ENCODE results near the gene PRKAG3.
"Not testable (repeated sequence)": the region's sequence is repeated elsewhere in the genome, so short reads cannot be mapped to it uniquely, and the experiment has no call there.

Gene PRKAG3

GRCh38 chr2:218861645-218862318 is 30.2 kb upstream of the PRKAG3 start:
- DNase-seq, result no peak

DNA sequence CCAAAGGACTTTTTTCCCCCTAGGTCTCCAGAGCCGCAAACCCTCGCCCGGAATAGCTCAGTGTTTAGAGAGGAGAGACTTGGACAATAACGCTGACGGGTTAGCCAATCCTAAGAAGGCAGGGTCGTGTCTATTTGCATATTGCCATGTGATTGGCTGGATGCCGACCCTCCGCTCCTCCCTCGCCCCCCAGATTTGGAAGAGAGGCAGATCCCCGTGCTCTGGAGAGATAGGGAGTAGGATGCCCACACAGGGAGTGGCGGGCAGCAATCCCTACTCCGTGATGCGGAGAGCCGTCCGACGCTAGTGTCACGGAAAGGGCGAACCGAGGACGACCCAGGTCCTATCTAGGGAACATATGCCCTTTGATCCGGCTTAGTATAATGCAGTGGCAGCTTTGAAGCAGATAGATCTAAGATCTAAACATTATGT is 29.4 kb upstream of the PRKAG3 start:
- no peak for DNase-seq

DNA sequence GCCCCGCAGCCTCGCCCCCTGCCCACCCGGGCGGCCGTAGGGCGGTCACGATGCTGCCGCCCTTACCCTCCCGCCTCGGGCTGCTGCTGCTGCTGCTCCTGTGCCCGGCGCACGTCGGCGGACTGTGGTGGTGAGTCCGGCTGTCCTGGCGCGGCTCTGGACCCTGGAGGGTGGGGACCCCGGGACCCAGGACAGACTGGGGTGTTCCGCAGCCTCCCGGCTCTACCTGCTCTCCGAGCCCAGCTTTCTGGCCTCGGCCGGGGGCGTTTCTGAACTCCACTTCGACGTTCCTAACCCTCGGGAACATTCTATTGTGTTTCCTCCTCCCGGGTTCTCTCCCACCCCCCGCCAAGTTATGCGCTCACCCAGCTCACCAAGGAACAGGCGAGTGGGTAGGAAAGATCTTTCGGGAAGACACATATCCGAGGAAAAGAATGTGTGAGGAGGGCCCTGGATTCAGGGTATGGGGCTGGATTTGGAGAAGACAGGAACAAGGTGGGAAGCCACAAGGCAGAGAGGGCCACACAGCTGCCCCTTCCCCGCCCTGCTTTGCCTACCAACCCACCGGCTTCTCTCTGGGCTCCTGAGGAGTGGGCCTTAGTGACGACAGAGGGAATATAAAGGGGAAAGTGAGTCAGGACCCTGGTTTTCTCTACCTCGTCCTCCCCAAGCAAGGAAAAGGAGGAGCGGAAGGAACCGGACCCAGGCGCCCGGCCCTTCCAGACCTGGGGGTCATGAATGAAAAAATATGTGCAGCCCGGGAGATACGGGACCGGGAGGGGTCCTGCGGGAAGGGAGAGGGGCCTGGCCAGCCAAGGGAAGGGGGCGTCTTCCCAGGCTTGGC is 28.6 kb upstream of the PRKAG3 start:
- no peak for DNase-seq

DNA sequence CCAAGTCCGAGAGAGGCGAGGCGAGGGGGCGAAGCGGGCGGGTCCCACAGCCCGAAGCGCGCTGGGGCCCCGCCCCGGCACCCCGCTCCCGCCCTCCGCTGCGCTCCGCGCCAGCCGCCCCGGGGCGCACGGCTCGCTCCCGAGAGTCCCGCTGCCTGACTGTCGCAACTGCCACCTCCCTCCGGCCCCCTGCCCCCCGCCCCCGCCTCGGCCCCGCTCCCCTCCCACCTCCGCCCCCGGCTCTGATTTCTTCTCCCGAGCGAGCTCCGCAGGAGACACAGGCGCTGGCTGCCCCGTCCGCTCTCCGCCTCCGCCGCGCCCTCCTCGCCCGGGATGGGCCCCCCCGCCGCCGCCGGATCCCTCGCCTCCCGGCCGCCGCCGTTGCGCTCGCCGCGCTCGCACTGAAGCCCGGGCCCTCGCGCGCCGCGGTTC is 28.0 kb upstream of the PRKAG3 start, which contains the start of gene WNT6:
WNT6 (plus strand) TSS at position 250 of the 432 bp plus-strand sequence. CDS start 233 bp downstream, outside the sequence.
- no peak for DNase-seq

GRCh38 chr2:218858671-218859555 is 27.3 kb upstream of the PRKAG3 start:
- DNase-seq, result no peak

DNA sequence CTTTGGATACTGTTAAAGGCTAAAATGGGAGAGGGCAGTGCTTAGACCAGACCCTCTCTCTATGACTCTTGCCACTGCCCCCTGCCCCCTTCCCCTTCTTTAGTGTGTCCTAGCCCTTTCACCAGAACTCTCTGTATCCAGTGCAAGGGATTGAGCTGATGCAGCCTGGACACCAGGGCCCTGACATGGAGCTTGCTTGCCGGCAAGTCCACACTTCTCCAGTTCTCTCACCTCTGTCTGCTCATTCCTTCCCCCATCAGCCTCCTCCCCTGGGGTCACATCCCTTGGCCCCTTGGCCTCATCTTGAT is 26.5 kb upstream of the PRKAG3 start:
- no peak for DNase-seq

- DNase-seq, result no peak
These were observed 26.0 kb upstream of the PRKAG3 start for GRCh38 chr2:218857371-218858137.

DNA sequence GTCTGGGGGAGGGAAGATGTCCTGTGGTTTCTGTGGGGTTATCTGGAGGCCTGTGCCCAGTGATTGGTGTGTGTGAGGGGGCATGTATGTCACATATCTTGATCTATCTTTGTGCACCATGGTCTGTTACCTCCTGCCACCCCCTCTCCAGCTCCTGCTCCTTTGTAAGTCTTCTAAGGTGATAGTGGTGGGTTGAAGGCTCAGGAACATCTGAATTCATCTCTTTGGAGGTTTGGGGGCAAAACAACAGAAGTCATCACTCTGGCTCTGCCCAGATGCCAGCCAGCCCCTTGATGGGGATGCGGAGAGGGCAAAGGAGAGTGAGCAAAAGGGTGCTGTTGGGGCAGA is 25.3 kb upstream of the PRKAG3 start:
- DNase-seq, result no peak

GRCh38 chr2:218856167-218856895 is 24.7 kb upstream of the PRKAG3 start:
- DNase-seq, result no peak

DNA sequence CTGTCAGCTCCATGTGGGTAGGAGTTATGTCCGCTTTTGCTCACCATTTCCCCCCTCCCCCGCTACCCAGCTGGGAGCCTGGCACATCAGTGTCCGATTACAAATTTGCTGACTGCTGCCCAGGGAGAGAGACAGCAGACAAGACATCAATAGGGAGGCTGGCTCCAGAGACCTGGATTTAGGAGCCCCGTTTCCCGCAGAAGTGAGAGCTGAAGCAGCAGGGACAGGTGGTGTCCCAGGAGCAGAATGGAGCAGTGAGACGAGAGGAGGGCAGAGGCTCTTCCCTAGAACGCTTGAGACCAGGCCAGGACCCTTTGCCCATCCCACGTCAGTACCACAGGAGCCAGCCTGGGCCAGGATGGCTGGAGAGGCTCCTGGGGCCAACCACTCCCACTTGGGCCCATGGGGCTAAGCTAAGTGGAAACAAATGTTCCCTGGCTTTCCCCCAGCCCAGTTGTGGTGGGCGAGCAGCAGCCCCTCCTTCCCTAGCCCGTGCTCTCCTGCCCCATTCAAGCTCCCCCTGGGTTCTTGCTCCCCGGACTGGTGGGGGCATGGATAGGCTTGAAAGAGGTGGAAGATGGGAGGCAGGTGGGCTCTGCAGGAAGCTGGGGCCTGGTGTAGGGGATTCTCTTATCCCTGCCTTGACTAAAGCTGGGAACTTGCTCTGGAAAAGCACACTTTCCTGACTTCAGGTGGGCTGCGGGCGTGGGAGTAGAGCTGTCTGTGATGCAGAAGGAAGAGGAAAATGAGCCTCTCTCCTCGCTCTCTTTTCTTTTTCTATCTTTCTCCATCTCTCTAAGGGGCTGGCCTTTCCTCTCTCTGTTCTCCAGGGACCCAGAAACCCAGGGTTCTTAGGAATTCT is 23.9 kb upstream of the PRKAG3 start:
- DNase-seq, result no peak

GRCh38 chr2:218854860-218855259 is 23.3 kb upstream of the PRKAG3 start:
- DNase-seq, result no peak

DNA sequence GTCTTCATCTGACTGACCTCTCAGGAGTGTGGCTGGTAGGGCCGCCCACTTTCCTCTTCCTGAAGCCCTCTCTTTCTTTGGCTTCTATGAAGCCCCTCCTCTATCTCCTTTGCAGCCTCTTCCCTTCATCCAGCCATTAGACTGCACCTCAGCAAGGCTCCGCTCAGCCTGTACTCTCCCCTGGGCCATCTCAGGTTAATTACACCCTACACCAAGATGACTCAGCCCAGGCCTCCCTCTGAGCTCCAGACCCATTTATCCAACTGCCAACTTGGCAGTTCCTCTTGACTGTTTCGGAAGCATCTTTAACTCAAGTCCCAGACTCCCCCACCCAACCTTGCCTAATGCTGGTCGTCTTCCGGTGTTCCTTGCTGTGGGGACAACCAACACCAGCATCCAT is 22.2 kb upstream of the PRKAG3 start:
- DNase-seq, result no peak

DNA sequence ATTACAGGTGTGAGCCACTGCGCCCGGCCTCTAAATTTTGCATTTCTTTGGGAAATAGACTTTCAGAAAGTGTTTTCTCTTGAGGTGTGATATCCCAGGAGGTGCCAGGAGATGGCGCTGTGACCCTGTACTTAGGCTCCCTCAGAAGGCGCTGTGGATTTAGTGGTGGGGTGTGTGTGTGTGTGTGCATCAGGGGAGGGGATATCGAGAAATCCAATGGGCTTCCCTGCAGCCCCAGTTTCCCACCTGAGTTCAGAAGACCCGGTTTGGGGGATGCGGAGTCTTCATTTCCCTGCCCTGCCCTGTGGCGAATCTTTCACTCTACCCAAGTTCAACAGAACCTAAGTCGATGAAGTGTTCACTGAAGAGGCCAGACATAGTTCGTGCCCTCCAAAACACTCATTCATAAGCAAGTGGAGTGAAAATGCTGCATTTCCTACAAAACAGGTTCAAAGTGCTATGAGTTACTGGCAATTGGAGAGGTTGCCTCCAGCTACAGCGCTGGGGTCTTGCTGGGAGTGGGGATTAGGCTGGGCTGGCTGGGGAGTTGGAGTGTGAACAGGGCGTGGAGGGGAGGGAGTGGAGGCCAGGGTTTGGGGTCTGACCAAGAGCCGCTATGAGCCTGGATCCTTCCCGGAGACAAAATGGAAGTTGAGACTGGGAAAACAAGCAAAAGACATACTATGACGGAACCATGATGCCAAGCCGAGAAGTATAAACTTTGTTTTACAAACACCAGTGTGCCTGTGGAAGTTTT is 21.5 kb upstream of the PRKAG3 start:
- DNase-seq, result peak; percentile 57

DNA sequence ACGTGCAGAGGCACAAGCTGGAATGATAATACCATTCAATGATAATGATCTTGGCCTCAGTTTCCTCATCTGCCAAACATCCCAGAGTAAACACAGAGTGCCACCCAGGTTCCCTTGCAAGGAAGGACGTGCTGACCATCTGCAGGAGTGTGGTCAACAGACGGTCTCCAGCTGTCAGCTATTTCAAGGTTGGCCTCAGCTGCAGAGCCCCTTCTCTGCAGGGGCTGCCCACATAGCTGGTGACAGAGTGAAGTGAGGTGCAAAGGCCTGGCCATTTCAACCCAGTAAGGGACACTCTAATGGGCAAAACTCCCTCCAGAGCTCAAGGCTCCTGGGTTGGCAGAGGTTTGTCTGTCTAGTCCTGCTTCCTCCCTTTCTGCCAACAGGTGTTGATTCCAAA is 19.7 kb upstream of the PRKAG3 start:
- no peak for DNase-seq

DNA sequence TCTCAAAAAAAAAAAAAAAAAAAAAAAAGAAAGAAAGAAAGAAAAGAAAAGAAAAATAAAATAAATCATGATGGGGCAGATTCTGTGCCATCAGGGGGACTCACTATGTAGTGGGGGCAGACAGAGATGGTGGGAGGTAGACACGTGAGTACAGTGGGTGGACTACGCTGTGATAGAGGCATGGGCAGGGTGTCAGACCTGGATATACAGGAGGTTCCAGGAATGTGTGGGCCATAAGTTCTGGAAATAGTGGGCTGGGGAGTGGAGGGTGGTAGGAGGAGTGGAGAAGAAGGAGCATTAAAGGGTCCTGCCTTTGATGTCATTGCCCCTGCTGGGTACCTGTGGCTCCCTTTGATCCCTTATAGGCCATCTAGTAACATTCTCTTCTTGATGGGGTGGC is 19.2 kb upstream of the PRKAG3 start:
- DNase-seq, result no peak

DNA sequence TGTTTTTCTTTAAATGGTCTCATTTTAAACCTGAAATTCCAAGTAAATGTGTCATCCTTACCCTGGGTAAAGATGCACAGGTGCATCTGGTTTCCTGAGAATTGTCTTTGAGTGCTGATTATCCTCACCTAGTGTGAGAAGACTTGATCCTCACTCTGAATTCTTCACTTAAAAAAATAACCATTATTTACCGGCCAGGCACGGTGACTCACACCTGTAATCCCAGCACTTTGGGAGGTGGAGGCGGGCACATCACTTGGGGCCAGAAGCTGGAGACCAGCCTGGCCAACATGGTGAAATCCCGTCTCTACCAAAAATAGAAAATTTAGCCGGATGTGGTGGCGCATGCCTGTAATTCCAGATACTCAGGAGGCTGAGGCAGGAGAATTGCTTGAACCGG is 18.1 kb upstream of the PRKAG3 start:
- DNase-seq, result no peak

GRCh38 chr2:218846963-218847362 is 15.4 kb upstream of the PRKAG3 start:
- DNase-seq, result not testable (repeated sequence)

DNA sequence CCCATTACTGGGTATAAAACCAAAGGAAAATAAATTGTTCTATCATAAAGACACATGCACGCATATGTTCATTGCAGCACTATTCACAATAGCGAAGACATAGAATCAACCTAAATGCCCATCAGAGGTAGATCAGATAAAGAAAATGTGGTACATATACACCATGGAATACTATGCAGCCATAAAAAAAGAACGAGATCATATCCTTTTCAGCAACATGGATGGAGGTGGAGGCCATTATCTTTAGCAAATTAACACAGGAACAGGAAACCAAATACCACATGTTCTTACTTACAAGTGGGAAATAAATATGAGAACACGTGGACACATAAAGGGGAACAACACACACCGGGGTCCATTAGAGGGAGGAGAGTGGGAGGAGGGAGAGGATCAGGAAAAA is 12.7 kb upstream of the PRKAG3 start:
- DNase-seq, result not testable (repeated sequence)

- DNase-seq, result no peak
These were observed 8.3 kb upstream of the PRKAG3 start for GRCh38 chr2:218839888-218840287.

DNA sequence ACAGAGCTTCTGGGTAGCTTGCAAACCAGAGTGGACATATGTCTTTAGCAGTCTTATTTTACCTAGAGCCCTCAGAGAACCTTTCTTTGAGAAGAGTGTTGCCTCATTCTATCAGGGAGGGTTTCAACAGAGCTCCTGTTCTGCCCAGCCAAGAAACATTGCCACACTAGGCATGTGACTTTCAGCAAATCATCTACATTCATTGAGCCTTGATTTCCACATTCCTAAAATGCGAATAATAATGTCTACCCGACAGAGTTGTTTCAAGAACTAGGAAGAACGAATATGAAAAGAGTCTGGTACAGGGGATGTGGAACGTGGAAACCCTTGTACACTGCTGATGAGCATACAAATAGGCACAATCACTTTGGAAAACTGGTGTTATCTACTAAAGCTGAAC is 7.8 kb upstream of the PRKAG3 start:
- DNase-seq, result no peak

All from activated gamma-delta T cell treated with Interleukin-2 at 50 U/mL for 16 hours (primary cell).